ENCODE results near the gene NYNRIN. TPM values are rescaled to one million over a fixed set of nuclear protein-coding genes. Genes with fewer than 3 reads are reported as not detected.

The NYNRIN gene
- total RNA-seq, 1 experiment from 2014 or later, result 2.7 TPM

DNA sequence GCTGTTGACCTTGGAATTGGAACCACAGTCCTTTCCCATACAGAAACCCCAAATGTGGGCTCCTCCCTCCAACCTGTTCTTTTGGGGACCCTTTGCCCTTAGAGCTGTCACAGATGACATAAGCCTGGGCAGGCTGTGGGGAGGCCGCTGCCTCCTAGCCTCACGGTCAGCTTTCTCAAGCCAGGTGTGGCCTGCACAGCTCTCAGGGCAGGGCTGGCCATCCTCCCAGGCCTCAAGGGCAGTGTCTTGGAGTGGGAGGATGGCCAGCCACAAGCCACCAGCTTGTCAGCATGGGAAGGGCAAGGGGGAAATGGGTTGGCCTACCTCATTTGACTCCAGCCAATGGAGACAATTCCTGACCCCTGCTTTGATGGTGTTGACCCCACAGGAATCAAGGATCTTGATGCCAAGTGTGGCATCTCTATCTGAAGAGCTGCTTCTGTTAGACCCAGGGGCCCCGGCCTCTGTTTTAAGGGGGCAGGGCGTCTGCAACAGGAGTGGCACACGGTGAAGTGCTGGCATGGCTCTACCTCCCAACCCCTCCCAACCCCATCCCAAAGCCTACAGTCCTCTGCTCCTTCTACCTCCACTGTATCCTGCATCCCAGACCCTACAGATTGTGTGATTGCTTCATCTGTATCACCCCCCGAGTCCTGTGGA, 19.2 kb downstream of the NYNRIN start:
- Histone ChIP-seq H3K4me3 (ENCODE audit: low read length) (no peak overlapping the region), H4K20me1 (ENCODE audit: low read length) (no peaks in the 10 kb centered on the region), H2AFZ (ENCODE audit: low read length) (0 out of 2 replicates have a peak overlapping the region, but pooled peaks have one; percentile 10), H3K27ac (ENCODE audit: low read length) (peak overlapping the region; percentile 71), H3K79me2 (ENCODE audit: low read length) (no peaks in the 10 kb centered on the region), H3K9me2 (replicated peaks; ENCODE audit: low read length) (no peaks in the 10 kb centered on the region), H3K4me2 (ENCODE audit: low read length) (peak overlapping the region; percentile 34; the same call in 1 of the 2 replicates), H3K27me3 (ENCODE audit: low read length) (no peaks in the 10 kb centered on the region), H3K4me1 (ENCODE audit: insufficient read depth, low read length) (peaks cover 20% of the 10 kb centered on the region), H3K9me3 (ENCODE audit: low read length) (no peaks in the 10 kb centered on the region), H3F3A (ENCODE audit: low read length, unreplicated experiment) (peaks cover 4% of the 10 kb centered on the region), H3K9ac (ENCODE audit: low read length) (no peak overlapping the region), H3K36me3 (ENCODE audit: low read depth, low read length) (no peaks in the 10 kb centered on the region)
- ChIA-PET CTCF (interaction anchor here (0.7 kb wide), 1 partner anchor 271 kb away, joined by 4 read pairs; no protein-coding TSS in a partner anchor), POLR2A (ENCODE audit: unreplicated experiment) (no interaction called here)
- ATAC-seq (no peak), DNase-seq (no peak)
- no peak for TF ChIP-seq EZH2 (IDR thresholded peaks at IDR 0.05; ENCODE audit: low read length, unreplicated experiment)
- no peak for TF ChIP-seq EZH2phosphoT487 (IDR thresholded peaks at IDR 0.05; ENCODE audit: borderline replicate concordance, low read length)
- TF ChIP-seq, protein P1, sequence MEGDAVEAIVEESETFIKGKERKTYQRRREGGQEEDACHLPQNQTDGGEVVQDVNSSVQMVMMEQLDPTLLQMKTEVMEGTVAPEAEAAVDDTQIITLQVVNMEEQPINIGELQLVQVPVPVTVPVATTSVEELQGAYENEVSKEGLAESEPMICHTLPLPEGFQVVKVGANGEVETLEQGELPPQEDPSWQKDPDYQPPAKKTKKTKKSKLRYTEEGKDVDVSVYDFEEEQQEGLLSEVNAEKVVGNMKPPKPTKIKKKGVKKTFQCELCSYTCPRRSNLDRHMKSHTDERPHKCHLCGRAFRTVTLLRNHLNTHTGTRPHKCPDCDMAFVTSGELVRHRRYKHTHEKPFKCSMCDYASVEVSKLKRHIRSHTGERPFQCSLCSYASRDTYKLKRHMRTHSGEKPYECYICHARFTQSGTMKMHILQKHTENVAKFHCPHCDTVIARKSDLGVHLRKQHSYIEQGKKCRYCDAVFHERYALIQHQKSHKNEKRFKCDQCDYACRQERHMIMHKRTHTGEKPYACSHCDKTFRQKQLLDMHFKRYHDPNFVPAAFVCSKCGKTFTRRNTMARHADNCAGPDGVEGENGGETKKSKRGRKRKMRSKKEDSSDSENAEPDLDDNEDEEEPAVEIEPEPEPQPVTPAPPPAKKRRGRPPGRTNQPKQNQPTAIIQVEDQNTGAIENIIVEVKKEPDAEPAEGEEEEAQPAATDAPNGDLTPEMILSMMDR (conservative IDR thresholded peaks at IDR 0.05; ENCODE audit: low read depth, low read length), result no peak
- BruUV-seq (replicated peaks), result no TSS peak
- intact Hi-C loops (cut with micrococcal nuclease), result no loop called here

DNA sequence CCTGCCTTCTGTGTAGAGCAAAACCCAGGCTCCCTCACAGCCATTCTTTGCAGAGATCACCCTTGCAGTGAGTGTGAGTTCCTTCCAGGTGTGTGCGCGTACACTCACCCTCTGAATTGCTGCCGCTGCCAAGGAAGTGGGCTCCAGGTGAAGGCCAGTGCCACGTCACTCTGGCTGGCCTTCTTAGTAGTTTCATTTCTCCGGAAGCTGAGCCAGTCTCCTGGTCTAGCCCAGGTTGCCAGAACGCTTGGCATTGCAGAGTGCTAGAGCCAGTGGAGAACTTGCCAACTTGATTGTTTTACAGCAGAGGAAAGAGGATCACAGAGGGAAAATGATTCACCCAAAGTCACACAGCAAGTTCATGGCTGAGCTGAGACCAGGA, 19.7 kb downstream of the NYNRIN start:
- peak; percentile 92 for ATAC-seq
- H3K9me3 ChIP-seq (ENCODE audit: low read length), result no peaks in the 10 kb centered on the region
- H2AFZ ChIP-seq (ENCODE audit: low read length), result 0 out of 2 replicates have a peak overlapping the region, but pooled peaks have one; percentile 10
- ChIA-PET CTCF (interaction anchor here (0.7 to 1.2 kb wide), 3 partner anchors 13 to 321 kb away, joined by 3 to 7 read pairs (median 4); no protein-coding TSS in a partner anchor), POLR2A (ENCODE audit: unreplicated experiment) (interaction anchor here (0.6 kb wide), 1 partner anchor 11 kb away, joined by 3 read pairs; the partner anchor contains the start of gene KHNYN)
- no peaks in the 10 kb centered on the region for H3K79me2 ChIP-seq (ENCODE audit: low read length)
- peak; percentile 93 for DNase-seq
- intact Hi-C loops (cut with micrococcal nuclease), result no loop called here
- peaks cover 20% of the 10 kb centered on the region for H3K4me1 ChIP-seq (ENCODE audit: insufficient read depth, low read length)
- H3K36me3 ChIP-seq (ENCODE audit: low read depth, low read length), result no peaks in the 10 kb centered on the region
- BruUV-seq (replicated peaks), result no TSS peak
- peak overlapping the region; percentile 34 for H3K4me2 ChIP-seq (ENCODE audit: low read length)
- no peaks in the 10 kb centered on the region for H4K20me1 ChIP-seq (ENCODE audit: low read length)
- H3K27ac ChIP-seq (ENCODE audit: low read length), result peak overlapping the region; percentile 71
- peaks cover 4% of the 10 kb centered on the region for H3F3A ChIP-seq (ENCODE audit: low read length, unreplicated experiment)
- no peak for TF ChIP-seq EZH2 (IDR thresholded peaks at IDR 0.05; ENCODE audit: low read length, unreplicated experiment)
- no peak for TF ChIP-seq EZH2phosphoT487 (IDR thresholded peaks at IDR 0.05; ENCODE audit: borderline replicate concordance, low read length)
- TF ChIP-seq, protein P1 (conservative IDR thresholded peaks at IDR 0.05; ENCODE audit: low read depth, low read length), result no peak
- H3K4me3 ChIP-seq (ENCODE audit: low read length), result no peak overlapping the region
- no peaks in the 10 kb centered on the region for H3K27me3 ChIP-seq (ENCODE audit: low read length)
- H3K9me2 ChIP-seq (replicated peaks; ENCODE audit: low read length), result no peaks in the 10 kb centered on the region
- H3K9ac ChIP-seq (ENCODE audit: low read length), result no peak overlapping the region

DNA sequence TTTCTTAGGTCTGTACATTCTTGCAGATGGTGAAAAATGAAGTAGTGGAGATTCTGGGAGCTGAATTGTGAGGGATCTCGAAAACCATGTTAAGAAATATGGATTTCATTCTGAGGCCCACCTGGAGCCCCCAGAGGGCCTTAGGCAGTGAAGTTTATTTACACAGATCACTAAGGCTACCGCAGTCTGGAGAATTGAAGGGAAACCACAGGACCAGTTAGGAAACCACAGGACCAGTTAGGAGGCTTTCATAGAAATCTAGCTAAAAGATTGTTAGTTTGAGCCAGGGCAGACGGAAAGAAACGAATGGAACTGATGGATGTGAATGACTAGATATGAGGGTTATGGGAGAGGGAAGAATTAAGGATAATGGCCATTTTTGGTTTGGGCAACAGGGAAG, 23.5 kb downstream of the NYNRIN start:
- Histone ChIP-seq H4K20me1 (ENCODE audit: low read length) (no peaks in the 10 kb centered on the region), H3K27ac (ENCODE audit: low read length) (no peak overlapping the region), H3K4me3 (ENCODE audit: low read length) (no peak overlapping the region), H3K4me1 (ENCODE audit: insufficient read depth, low read length) (peaks cover 39% of the 10 kb centered on the region), H3F3A (ENCODE audit: low read length, unreplicated experiment) (peaks cover 4% of the 10 kb centered on the region), H3K79me2 (ENCODE audit: low read length) (no peaks in the 10 kb centered on the region), H3K27me3 (ENCODE audit: low read length) (no peaks in the 10 kb centered on the region), H3K9ac (ENCODE audit: low read length) (no peak overlapping the region), H2AFZ (ENCODE audit: low read length) (no peak overlapping the region), H3K36me3 (ENCODE audit: low read depth, low read length) (no peaks in the 10 kb centered on the region), H3K4me2 (ENCODE audit: low read length) (no peak overlapping the region), H3K9me3 (ENCODE audit: low read length) (no peaks in the 10 kb centered on the region), H3K9me2 (replicated peaks; ENCODE audit: low read length) (no peaks in the 10 kb centered on the region)
- ChIA-PET CTCF (no interaction called here), POLR2A (ENCODE audit: unreplicated experiment) (no interaction called here)
- TF ChIP-seq EZH2 (IDR thresholded peaks at IDR 0.05; ENCODE audit: low read length, unreplicated experiment), result no peak
- TF ChIP-seq EZH2phosphoT487 (IDR thresholded peaks at IDR 0.05; ENCODE audit: borderline replicate concordance, low read length), result no peak
- TF ChIP-seq, protein P1 (conservative IDR thresholded peaks at IDR 0.05; ENCODE audit: low read depth, low read length), result no peak
- intact Hi-C loops (cut with micrococcal nuclease), result no loop called here
- BruUV-seq (replicated peaks), result no TSS peak
- ATAC-seq (no peak), DNase-seq (no peak)

Data from PC-3 (cell line).